ENCODE data around the gene RSAD1.

The RSAD1 gene

GRCh38 chr17:50522766-50523165 is 44.1 kb downstream of the RSAD1 start:
- no peak for DNase-seq

- DNase-seq: no peak
Observed at GRCh38 chr17:50523208-50523607, 44.5 kb downstream of the RSAD1 start.

- no peak for DNase-seq
Observed at GRCh38 chr17:50524838-50525237, 46.2 kb downstream of the RSAD1 start.

- no peak for DNase-seq
Observed at GRCh38 chr17:50527155-50527762, 48.6 kb downstream of the RSAD1 start.

- DNase-seq: no peak
Observed at GRCh38 chr17:50527949-50528474, 49.4 kb downstream of the RSAD1 start.

GRCh38 chr17:50529849-50530248 is 51.2 kb downstream of the RSAD1 start:
- DNase-seq: no peak

- no peak for DNase-seq
Observed at GRCh38 chr17:50531428-50532025, 52.9 kb downstream of the RSAD1 start.

GRCh38 chr17:50532452-50533024 is 53.9 kb downstream of the RSAD1 start, which contains the start of gene EPN3:
Gene EPN3 (plus strand): TSS chr17:50532735. CDS start chr17:50536557, 3,822 bp downstream.
- DNase-seq: no peak

GRCh38 chr17:50533185-50533584 is 54.5 kb downstream of the RSAD1 start:
- DNase-seq: no peak

GRCh38 chr17:50533720-50534148 is 55.1 kb downstream of the RSAD1 start:
- no peak for DNase-seq

GRCh38 chr17:50534222-50534978 is 55.7 kb downstream of the RSAD1 start:
- no peak for DNase-seq

GRCh38 chr17:50534979-50535326 is 56.3 kb downstream of the RSAD1 start:
- no peak for DNase-seq

GRCh38 chr17:50535407-50535806 is 56.7 kb downstream of the RSAD1 start:
- DNase-seq: no peak
